NCI-H128 (cell line): Measurements from ENCODE around the gene SORBS2.
A peak's percentile ranks its signal among the peaks of the same experiment; 100 is the strongest.
"Not testable (repeated sequence)": the region's sequence is repeated elsewhere in the genome, so short reads cannot be mapped to it uniquely, and the experiment has no call there.

Source experiments
- DNase-seq: peaks from one replicate; lab custom pipeline; 2025; ENCODE audit not compliant: unreplicated experiment; lab: John Stamatoyannopoulos, UW

Gene SORBS2

GRCh38 chr4:185716577-185717376 is 95.2 kb downstream of the SORBS2 start:
- DNase-seq, result no peak

DNA sequence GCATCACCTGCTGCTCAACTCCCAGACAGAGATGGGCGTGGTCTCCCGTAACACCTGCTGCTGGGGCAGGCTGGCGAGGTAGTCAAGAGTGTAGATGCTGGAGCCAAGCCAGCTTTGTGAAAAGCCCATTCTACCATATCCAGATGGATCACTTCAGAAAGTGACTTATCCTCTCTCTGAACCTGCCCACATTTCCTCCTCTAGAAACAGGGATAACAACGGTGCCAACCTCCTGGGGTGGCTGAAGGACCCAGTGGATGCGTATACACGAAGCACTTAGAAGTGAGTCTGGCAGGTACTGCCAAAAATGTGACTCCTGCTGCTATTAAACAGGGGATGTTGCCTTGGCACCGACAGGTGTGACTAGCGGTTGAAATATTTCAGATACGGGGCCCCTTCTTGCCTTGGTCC is 95.8 kb downstream of the SORBS2 start:
- peak; percentile 87 for DNase-seq

DNA sequence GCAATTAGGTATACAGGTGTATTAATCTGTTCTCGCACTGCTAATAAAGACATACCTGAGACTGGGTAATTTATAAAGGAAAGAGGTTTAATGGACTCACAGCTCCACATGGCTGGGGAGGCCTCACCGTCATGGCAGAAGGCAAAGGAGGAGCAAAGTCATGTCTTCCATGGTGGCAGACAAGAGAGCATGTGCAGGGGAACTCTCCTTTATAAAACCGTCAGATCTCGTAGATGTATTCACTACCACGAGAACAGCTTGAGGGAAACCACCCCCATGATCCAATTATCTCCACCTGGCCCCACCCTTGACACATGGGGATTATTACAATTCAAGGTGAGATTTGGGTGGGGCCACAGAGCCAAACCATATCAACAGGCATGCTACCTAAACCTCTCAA is 97.5 kb downstream of the SORBS2 start:
- DNase-seq, result not testable (repeated sequence)

- DNase-seq, result no peak
Measured at GRCh38 chr4:185713731-185714130, 98.3 kb downstream of the SORBS2 start.

GRCh38 chr4:185713272-185713671 is 98.7 kb downstream of the SORBS2 start:
- no peak for DNase-seq

DNA sequence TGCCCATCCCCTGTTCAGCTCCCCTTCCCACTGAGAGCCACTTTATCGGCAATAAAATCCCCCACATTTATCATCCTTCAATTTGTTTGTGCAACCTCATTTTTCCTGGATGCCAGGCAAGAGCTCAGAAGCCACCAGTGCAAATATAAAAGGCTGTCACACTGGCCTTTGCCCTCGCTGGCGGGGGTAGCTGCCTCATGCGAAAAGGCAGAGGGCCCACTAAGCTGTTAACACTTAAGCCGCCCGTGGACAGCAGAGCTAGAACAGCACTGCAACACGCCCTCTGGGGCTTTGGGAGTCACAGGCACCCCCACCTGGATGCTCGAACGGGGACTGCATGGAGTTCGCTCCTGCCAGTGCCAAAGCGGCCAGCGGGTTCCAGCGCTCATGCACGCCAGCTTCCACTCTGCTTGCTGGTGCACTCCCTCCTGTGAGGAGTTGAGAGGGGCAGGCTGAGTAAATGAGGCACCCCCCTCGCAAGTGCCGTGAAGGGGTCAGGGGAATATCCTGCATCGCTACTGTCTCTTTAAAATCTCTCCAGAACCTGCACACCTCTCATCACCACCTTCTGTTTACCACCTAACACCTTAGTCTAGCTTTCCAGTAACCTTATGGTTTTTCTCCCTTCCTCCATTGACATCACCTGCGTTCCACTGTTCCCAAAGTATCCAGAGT is 99.5 kb downstream of the SORBS2 start:
- DNase-seq, result no peak

DNA sequence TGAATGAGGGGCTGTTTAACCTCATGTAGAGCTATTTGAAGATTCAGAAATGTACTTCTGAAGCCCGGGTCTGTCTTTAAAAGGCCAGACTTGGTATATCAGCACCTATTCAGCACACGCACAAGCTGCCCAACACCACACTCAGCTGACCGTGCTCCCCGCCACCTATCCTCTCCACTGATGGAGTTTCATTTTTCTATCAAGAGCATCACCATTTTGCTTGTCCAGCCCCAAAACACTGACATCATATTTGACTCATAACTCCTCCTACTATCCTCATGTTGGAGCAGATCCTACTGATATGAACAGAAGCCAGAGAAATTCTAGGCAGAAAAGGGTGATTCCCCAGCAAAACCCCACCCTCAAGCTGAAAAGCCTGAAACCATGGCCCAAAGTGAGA is 100.3 kb downstream of the SORBS2 start:
- no peak for DNase-seq

- no peak for DNase-seq
Measured at GRCh38 chr4:185710487-185710995, 101.5 kb downstream of the SORBS2 start.

DNA sequence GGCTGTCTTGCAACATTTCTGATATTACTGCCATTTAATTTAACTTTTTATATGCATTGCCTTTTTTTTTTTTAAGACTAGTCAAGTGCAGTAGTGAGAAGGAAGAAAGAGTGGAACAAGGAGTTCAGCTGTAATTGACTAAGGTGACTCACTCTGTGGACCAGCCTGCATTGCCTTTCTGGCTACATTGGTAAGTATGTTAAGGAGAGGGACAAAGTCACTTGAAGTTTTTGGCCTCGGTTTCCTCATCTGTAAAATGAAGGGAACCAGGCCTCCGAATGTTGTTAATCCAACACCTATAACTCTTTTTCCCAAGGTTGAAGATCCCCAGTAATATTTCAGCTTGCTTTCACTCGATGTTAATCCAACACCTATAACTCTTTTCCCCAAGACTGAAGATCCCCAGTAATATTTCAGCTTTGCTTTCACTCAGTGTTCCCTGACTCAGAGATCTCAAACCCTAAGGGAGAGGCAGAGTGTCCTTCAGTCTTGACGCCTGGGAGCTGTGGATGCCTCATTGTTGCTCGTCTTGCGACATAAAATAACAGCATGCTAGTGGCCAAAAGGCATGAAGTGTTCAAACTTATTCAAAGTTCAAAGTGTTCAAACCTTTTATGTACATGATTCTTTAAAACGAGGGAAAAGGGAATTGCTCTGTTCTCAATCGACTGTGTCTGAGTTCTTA is 102.0 kb downstream of the SORBS2 start:
- no peak for DNase-seq

DNA sequence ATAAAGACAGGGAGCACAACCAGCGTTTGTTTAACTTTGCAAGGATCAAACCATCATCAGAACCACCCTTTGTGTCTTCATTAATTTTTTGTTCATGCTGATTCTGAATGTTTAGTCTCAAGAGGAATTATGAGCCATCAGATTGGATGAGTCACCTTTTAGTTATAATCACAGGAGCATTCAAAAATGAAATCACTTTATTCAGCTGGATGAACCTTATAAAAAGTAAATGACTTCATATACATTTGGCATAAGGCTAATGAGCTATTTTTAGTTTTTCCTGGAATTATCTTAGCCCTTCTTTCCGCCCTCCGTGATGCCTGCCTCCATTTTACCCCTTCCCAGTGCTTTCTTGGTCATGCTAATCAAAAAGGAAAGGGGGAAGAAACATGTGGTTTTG is 103.6 kb downstream of the SORBS2 start:
- DNase-seq, result no peak

DNA sequence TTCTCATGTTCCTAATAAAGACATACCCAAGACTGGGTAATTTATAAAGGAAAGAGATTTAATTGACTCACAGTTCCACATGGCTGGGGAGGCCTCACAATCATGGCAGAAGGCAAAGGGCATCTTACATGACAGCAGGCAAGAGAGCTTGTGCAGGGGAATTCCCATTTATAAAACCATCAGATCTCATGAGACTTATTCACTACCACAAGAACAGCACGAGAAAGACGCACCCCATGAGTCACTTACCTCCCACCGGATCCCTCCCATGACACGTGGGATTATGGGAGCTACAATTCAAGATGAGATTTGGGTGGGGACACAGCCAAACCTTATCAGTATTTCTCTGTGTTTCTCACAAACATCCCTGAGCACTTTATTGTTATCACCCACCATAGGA is 104.4 kb downstream of the SORBS2 start:
- not testable (repeated sequence) for DNase-seq

GRCh38 chr4:185702147-185702663 is 109.8 kb downstream of the SORBS2 start:
- DNase-seq, result no peak

GRCh38 chr4:185700630-185701029 is 111.4 kb downstream of the SORBS2 start:
- DNase-seq, result no peak

DNA sequence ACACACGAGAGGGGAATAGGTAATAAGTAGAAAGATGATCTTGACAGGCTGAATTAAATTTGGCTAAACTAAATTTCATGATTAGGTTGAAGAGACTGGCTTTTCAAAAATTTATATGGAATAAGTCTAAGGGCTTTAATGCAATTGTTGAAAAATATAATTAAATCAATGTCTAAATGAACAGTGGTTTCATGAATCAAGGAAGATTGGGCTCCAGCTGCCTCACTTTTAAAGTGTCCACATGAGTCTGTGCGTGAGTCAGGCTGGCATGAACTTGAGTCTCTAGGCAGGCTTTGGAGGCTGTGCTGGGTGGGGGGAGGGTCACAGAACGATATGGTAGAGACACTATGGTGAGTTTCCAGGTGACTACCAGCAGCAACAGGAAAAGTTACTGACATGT is 111.9 kb downstream of the SORBS2 start:
- no peak for DNase-seq

DNA sequence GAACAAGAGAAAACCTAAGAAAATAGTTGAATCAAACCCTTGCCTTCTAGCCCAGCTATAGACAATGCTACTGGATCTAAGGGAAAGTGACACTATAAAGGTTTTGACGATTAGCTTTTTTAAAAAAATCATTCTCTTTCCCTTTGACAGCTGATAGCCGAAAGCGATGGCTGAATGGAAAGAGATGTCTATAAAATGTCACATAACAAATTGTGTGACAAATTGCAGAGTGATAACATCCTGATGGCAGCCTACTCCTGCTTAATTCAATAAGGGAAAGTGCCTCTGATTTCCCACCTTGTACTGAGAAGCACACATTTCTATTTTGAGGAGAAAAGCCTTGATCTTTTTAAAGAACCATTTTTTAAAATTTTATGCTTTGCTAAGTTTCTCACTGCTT is 114.5 kb downstream of the SORBS2 start:
- no peak for DNase-seq

DNA sequence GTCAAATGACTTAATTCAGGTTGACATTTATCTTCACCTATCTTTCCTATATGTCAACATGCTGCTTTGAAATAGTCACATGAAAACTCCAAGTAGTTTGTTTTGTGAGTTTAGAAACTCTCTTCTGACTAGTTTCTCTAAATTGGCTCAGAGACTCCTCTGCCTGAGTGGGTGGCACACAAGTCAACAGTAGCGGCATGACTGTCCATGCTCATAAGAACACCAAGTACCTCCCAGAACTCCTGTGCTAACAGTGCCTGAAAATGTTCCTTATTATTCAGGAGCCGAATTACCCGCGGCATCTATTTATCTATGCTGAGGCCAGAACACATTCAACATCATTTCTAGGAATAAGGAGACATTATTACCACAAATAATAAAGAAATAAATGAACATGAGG is 116.3 kb downstream of the SORBS2 start:
- no peak for DNase-seq

- DNase-seq, result no peak
Measured at GRCh38 chr4:185693548-185694215, 118.3 kb downstream of the SORBS2 start.

- no peak for DNase-seq
Measured at GRCh38 chr4:185689407-185689806, 122.6 kb downstream of the SORBS2 start.

DNA sequence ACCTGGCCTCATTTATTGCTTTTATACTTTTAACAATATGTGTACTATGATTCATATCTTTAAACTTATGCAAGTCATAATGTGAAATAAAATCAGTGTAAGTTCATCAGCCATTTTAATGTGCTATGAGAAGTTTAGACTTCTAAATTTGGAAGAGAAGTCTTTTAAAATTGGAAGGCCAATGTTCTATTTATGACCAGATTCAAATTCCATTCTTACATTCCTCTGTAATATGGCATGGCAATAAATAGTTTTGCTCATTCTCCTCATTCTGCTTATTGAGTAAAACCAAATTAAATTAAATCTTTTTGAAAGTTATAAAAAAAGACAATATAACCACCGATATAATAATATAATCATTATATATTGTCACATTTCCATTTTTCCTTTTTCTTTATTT is 126.2 kb downstream of the SORBS2 start:
- DNase-seq, result no peak

DNA sequence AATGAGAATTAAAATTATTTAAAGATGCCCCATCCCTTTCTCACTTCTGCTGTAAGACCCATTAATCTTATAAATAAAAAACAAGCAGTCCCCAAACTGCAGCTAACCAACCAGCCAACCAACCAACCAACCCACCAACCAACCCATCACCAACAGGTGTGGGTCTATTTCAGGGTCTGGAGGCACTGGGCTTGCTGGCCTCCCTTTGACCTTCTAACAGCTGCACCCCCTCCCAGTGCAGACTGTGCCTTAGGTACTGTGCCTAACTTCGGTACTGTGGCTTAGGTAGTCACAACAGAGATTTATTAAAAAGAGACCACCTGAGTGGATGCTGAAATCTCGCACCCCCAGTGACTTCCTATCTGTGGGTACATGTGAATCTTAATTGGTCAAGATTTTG is 128.1 kb downstream of the SORBS2 start:
- DNase-seq, result no peak

GRCh38 chr4:185683222-185683621 is 128.8 kb downstream of the SORBS2 start:
- no peak for DNase-seq
